ENCODE measurements around the gene FAM9C.
"Not testable (repeated sequence)": the region's sequence is repeated elsewhere in the genome, so short reads cannot be mapped to it uniquely, and the experiment has no call there.

Gene FAM9C

GRCh38 chrX:13074297-13075262 lies 30.2 kb upstream of the FAM9C start:
- no peak for DNase-seq

DNA sequence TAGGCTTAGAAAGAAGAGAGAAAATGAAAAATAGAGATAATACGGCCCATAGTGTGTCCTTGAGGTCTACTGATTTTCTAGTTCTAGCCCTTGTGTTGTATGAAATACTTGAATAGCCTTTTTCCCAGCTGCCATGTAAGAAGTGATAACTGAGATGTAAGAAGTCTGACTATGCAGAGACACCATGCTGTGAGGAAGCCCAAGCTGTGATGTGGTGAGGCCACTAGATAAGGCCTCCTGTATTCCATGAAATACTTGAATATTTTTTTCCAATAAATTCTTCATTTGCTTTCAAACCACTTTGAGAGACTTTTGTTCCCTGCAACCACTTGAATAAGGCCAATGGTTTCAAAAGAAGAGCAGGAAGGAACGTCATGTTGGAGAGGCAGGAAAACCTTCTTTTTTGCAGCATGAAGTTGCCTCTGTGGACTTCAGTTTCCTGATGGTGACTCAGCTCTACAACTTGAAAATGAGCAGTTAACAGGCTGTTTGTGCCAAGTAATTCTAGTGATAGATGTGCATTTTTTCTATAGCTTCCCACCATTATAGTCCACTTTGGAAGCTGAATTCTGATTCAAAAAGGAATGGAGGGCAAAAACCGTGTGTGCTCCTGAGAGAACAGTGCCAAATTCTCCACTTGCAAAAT lies 25.5 kb upstream of the FAM9C start:
- DNase-seq: no peak

GRCh38 chrX:13068651-13069050 lies 24.2 kb upstream of the FAM9C start:
- DNase-seq: no peak

DNA sequence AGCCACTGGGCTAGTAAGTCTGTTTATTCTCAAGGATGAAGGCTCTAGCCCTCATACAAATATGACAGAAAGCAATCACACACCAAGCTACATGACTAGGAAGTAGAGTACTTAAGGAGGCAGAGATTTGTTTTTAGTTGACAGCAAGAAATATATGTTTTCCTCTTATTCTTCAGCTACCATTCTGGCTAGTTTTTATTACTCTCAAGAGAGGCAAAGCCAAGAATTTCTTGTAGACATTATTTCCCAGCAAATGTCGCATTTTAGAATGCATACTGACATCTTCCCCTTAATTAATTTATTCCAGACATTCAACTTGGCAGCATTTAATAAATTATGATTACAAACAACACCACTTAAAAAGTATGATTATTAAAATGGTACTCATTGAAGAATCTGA lies 23.4 kb upstream of the FAM9C start:
- no peak for DNase-seq

DNA sequence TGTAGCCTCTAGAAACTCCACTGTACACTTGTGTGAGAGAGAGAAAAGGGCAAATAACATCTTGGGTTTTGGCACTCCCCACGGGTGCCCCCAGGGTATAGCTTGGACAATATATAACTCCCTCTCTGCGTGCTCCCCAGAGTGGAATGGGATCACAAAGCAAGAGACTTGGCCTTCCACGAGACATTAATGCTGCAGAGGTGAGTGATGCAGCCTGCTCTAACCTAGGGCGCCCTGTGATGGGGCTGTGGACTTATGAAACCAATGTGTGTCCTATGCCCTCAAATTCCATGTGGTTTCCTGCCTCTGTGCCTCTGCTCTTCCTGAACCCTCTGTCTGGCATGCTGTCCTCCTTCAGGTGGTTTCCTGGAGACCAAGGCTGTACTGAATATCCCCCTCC lies 22.0 kb upstream of the FAM9C start:
- no peak for DNase-seq

- no peak for DNase-seq
Measured at GRCh38 chrX:13064599-13065143, 20.3 kb upstream of the FAM9C start.

DNA sequence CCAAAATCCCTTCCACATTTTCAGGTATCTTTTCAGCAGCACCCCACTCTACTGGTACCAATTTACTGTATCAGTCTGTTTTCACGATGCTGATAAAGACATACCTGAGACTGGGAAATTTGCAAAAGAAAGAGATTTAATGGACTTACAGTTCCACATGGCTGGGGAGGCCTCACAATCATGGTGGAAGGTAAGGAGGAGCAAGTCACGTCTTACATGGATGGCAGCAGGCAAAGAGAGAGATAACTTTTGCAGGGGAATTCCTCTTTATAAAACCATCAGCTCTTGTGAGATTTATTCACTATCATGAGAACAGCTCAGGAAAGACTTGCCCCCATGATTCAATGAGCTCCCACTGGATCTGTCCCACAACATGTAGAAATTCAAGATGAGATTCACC lies 18.7 kb upstream of the FAM9C start:
- DNase-seq: not testable (repeated sequence)

GRCh38 chrX:13062331-13062730 lies 17.9 kb upstream of the FAM9C start:
- DNase-seq: not testable (repeated sequence)

GRCh38 chrX:13061215-13061708 lies 16.8 kb upstream of the FAM9C start:
- not testable (repeated sequence) for DNase-seq

DNA sequence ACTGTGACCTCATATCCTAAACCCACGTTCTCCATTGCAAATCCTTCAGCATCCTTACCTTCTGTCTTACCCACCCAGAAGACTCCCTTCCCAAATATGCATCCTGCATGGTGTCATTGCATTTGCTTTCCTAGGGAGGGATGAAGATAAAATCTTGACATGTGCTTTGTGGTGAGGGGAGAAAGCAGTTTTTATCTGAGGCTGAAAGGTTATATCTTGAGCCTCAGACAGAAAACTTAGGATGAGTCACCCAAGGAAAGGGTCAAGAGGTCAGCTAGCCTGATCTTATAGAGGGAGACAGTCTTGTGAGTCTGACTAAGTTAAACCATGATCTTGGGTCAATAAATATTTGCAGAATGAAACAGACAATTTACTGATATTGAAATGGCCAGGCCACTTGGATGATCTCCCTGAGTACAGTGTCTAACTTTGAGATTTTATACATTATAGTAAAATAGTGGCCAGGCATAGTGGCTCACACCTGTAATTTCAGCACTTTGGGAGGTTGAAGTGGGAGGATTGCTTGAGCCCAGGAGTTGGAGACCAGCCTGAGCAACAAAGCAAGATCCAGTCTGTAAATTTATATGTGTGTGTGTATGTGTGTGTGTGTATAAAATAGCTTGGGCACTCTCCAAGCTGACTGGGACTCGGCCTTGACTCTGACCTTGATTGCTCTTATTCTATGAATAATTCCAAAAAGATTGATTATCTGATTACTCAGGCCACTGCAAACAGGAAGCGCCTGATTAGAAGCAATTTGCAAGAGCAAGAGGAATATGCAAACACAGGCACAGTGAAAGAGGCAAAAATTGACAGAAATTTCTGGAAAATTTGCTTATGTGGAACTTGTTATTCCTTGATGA lies 15.4 kb upstream of the FAM9C start:
- no peak for DNase-seq

DNA sequence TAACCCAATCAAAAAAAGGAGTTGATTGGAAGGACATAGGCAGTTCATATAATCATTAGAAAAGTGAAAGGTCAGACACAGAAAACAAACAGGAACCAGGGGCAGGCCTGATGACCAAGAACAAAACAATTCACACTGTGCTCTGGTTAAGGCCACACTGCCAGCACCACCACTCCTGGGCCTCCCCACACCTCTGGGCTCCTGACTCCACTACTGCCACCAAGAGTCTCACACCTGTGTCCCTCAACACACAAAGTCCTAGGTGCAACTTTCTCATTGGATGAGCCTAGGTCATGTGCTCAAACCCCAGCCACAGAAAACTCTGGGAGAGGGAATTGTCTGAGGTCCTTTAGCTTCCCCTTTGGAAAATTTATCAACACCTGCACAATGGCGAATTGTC lies 11.1 kb upstream of the FAM9C start:
- DNase-seq: no peak

GRCh38 chrX:13053171-13053570 lies 8.8 kb upstream of the FAM9C start:
- DNase-seq: no peak

DNA sequence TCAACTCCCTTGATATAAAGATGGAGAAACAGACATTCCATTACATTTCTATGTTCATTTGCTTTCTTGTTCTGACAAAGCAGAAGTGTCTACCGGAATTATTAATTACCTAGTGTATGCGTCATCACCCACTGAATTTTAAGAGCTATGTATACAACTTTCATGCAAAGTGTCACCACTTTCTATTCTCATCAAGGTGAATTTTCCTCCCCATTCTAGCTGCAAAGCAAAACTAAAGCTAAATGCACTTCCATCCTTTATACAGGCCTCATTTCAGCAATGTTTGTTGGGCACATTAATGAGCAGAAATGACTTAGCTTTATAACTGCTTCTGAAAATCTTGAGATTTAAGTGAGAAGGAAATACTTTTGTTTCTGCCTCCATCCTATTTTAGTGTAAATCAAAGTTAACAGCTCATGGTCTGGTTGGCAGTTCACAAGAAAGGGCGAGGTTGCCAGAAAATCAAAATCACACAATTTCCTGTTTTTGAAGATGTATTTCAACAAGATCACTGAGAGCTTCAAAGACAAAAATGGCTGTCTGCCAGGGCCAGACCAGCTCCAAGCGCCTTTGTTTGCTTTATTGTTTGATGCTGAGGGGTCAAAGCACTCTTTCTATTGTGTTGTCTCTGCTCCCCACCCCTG lies 7.2 kb upstream of the FAM9C start:
- no peak for DNase-seq

- no peak for DNase-seq
Measured at GRCh38 chrX:13051167-13051528, 6.7 kb upstream of the FAM9C start.

- DNase-seq: peak; percentile 15
Measured at GRCh38 chrX:13050151-13050550, 5.7 kb upstream of the FAM9C start.

GRCh38 chrX:13048280-13048679 lies 3.9 kb upstream of the FAM9C start:
- no peak for DNase-seq

GRCh38 chrX:13047759-13048158 lies 3.3 kb upstream of the FAM9C start:
- DNase-seq: no peak

- no peak for DNase-seq
Measured at GRCh38 chrX:13046141-13046855, 1.9 kb upstream of the FAM9C start.

DNA sequence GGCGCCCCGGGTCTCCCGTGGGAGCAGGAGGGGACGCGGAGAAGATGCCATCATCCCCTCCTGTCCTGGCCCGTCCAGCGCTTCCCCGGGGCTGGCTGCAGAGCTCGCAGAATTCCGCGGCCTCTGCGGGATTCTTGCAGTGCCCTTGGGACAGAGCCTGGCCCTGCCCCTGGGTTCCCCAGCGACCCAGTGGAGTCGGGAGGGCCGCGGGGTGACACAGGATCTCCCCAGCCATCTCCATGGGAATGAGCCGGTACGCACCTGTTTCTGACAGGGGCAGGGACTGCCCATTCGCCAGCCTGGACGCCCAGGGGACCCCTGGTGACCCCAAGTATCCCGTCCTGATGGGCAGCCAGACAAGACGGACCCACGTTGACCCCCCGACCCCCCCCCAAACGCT lies 482 bp downstream of the FAM9C start:
- no peak for DNase-seq

DNA sequence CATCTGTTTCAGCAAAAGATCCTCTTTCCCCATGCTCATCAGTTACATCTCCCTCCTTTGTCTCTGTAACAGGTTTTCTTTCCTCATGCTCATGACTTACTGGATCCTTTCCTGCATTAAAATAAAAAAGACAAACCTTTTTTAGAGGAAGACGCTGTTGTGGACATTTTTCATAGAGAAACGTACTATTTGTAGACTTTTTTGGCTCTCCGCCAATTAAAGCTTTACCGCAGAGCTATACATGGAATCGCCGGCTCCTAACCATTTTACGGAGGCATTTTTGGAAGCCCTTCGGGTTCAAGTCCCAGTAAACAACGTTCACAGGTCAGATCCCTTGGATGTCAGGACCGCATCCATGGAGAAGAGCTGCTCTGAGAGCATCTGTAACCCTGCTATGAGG lies 1.3 kb downstream of the FAM9C start:
- no peak for DNase-seq

- DNase-seq: no peak
Measured at GRCh38 chrX:13036896-13037295, 7.5 kb downstream of the FAM9C start.

DNA sequence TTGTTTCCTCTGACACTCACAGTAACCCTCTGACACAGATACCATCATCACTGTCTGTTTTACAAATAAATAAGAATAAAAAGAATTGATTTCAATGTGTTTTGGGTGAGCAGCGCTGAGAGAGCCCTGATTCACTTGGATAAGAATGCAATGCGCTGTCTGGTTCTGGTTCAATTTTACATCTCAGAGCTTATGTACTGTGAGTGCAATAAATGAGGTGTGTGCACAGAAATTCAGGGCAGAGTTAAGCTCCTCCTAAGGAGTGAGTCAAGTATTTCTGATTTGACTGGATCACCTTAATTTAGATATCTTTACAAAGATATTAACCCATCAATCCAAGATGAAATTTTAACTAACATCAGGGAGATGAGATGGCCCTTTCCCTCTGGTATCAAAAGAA lies 11.2 kb downstream of the FAM9C start:
- DNase-seq: no peak
